ENCODE results near the gene SCN8A.

SCN8A gene

DNA sequence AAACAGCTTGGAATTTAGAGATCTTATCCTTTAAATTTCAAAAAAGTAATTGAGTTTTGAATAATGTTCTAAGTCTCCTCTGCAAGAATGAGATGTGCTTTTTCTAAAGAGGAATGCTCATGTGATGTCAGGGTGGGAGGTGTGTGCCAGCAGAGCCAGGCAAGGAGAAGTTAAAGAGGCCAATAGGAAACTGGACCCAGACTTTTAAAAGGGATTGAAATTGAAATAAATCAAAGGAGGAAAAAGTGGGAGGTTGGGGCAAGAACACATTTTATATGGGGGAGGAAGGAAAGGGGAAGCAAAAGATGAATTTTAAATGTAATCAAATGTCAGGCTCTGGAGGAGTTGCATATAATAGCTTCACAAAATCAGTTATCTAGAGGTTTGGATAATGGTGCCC is 131.4 kb downstream of the SCN8A start:
- DNase-seq = no peak

GRCh38 chr12:51726161-51726560 is 135.1 kb downstream of the SCN8A start:
- no peak for DNase-seq

GRCh38 chr12:51726931-51727330 is 135.9 kb downstream of the SCN8A start:
- no peak for DNase-seq

GRCh38 chr12:51729331-51729730 is 138.3 kb downstream of the SCN8A start:
- no peak for DNase-seq

- DNase-seq = no peak
Measured at GRCh38 chr12:51730745-51731144, 139.7 kb downstream of the SCN8A start.

DNA sequence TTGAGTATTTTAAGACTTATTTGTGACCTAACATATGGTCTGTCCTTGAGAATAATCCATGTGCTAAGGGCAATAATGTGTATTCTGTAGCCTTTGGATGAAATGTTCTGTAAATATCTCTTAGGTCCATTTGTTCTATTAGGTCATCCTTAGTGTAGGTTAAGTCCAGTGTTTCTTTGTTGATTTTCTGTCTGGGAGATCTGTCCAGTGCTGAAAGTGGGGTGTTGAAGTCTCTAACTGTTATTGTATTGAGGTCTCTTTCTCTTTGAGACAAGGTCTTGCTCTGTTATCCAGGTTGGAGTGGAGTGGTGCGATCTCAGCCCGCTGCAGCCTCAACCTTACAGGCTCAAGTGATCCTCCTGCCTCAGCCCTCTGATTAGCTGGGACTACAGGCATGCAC is 149.5 kb downstream of the SCN8A start:
- no peak for DNase-seq

DNA sequence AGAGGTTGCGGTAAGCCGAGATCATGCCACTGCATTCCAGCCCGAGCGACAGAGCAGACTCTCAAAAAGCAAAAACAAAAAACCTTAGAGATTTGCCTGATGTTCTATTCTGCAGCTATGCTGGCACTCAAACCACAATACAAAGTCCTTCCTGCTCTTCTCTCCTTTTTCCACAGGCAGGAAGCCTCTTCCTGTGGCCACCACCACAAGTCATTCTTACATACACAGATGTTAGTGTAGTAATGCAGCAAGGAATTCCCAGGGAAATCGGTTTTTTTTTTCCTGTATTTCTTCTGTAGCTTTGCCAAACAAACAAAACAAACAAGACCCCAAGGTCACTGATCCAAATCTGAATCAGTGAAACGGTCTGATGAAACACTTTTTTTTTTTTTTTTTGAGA is 153.2 kb downstream of the SCN8A start:
- no peak for DNase-seq

DNA sequence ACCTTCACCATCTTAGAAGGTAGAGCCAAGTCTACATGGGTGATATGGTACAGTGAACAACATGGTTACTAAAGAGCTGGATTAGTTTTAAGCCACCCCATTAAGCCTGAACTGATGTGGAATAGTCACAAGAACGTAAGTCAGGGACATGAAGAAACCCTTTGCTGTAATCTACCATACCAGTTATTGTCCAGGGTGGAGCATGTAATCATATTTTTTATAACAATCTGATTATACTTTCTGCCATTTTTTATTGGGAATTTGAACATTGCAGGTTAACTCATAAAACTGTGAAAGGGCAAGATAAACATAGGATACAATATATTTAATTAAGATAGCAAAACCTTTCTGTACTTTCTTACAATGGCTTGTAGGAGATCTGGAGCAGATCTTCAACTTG is 153.9 kb downstream of the SCN8A start:
- DNase-seq = no peak

GRCh38 chr12:51746416-51746815 is 155.4 kb downstream of the SCN8A start:
- DNase-seq = no peak

- no peak for DNase-seq
Measured at GRCh38 chr12:51748235-51748634, 157.2 kb downstream of the SCN8A start.

DNA sequence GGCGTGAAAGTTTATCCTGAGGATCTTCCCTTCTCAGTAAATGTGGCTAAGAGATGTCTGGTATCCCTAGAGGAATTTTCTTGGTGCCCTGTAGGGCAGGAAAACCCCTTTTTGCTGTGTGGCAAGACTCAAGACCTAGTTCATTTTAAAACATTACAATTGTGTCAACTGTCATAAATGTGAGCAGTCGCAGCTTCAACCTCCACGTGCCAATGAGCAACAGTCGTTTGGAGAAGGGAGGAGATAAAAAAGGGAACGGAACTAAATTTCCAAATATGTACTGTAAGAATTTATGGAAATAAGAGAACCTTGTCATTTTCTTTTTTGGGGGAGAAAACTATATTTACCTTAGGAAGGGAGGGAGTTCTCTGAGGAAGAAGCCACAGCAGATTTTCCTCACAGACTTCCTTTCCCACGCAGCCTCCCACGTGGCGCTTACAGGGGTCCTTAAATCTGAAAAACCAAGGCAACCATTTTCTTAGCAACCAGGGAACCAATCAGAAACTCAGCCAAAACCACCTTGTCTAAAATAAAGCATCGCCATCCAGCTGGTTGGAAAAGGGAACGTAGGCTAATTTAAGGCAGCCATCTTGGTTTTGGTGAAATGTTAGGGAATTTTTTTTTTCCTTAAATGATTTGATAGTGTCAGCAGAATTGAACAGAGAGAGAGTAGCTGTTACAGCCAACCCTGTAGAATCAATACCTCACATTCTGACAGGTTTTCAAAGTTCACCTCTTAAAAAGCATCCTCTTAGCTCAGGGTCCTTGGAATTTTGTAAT is 158.4 kb downstream of the SCN8A start:
- no peak for DNase-seq

DNA sequence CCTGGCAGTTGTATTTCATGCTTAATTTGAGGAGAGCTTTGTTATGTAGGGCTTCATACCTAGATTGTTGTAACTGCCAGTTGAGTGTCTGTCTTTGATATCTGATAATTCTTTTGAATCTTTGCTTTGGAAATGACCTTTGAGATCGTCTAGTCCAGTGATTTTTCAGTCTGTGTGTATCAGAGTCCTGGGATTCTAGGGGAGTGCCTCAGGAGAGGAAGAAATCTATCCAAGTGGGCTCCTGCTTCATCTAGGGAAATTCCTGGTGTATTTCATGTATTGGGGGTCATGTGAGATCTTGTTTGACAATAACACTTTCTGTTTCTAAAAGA is 158.9 kb downstream of the SCN8A start:
- no peak for DNase-seq

DNA sequence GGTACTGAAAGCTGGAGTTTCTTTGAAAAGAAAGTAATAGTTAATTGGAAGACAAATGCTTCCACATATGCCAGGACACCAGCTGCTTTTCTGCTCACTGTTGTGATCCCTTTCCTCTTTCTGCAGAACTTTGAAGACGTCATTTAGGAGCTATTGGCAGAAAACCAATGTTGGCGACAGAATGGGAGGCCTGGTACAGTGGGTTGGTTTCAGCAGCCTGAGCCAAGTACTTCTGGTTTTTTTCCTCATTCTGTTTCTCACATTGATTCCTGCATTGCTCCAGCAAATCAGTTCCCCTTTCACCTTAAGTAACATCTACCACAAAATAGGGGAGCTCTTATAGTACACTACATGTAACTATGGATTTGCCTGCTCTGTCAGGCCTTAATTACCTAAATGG is 160.6 kb downstream of the SCN8A start:
- no peak for DNase-seq

DNA sequence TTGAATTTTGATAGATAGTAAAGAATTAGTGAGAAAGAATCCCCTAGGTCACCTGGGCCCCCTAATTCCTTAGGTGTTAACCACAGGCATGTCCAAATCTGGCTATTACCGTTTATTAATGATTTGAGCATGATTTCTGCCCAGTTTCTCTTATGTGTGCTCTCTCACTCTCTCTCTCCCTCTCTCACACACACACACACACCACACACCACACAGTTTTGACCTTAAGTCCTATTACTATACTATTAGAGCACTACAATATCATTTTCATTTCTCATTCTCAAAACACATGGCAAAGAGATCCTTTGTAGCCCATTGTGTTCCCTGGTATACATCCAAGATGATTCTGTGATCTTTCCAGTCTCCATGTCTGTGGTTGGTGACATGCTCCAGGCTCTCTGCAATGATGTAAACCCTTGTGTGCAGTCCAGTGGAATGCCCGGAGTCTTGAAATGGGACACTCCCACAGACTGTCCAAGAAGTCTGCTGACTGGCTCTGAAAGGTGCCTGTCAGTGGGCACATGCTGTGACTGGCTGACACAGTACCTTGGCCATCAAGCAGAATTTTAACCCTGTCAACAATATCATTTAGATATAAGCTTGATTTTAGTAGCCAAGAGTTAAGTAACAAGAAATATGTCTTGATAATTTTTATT is 161.3 kb downstream of the SCN8A start:
- DNase-seq = no peak

GRCh38 chr12:51753980-51754675 is 163.1 kb downstream of the SCN8A start:
- DNase-seq = no peak

DNA sequence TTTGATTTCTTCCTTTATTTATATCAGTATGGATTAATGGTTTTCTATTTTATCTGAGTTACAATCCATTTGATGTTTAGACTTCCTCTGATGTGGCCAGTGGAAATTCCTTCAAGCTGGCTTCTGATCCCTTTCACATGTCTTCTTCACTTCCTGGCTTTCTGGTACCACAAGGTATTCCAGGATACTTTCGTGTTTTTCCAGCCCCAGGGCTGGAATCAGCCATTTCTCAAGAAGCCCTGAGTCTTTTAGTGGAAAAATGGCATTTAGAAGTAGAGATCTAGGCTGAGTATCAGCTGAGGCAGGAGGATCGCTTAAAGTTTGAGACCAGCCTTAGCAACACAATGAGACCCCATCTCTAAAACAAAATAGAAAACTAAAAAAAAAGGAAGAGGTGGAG is 164.2 kb downstream of the SCN8A start:
- no peak for DNase-seq

DNA sequence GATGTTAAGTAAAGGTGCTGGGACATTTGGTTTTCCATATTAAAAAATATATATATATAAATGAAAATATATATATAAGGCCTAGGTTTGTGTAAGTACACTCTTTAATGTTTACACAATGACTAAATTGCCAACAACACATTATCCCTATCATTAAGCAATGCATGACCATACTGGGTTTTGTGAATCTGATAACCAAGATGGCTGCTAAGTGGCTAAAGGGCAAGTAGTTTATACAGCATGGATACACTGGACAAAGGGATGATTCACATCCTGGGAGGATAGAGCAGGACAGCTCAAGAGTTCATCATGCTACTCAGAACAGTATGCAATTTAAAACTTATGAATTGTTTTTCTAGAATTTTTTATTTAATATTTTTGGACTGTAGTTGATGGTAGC is 168.1 kb downstream of the SCN8A start:
- DNase-seq = no peak

DNA sequence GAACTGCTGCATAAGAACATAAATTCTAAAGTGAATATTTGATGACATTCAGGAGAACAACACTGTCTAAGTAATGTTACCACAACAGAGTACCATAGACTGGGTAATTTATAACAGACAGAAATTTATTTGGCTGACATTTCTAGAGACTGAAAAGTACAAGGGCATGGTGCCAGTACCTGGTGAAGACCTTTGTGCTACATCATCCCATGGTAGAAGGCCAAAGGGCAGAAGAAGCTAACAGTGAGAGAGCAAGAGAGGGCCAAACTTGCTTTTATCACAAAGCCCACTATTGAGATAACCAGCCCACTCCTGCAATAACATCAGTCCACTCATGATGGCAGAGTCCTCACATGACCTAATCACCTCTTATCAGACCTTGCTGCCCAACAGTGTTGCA is 168.7 kb downstream of the SCN8A start:
- no peak for DNase-seq

GRCh38 chr12:51760231-51760630 is 169.2 kb downstream of the SCN8A start:
- DNase-seq = no peak

- DNase-seq = no peak
Measured at GRCh38 chr12:51763743-51764142, 172.7 kb downstream of the SCN8A start.

DNA sequence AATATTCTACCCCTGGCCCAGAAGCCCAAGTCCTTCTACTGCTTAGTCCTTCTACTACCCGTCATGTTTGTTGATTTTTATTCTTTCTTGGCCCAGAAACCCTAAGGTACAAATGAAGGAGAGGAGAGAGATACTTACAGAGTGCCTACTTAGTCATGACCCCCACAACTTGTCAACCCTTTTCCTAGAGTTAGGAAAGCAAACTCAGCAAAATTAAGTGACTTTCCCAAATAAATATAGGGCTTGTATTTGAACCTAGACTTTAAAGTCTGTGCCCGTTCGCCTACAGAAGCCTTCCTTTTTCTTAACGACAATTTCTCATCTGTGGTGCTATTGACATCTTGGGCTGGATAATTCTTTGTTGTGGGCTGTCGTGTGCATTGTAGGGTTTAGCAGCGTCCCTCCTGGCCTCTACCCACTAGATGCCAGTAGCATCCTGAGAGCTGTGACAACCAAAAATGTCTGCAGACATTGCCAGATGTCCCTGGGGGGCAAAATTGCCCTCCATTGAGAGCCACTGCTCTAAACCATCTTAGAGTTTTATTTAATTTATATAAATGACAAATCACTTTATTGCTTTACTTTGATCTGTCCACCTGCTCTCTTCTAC is 175.1 kb downstream of the SCN8A start:
- no peak for DNase-seq

- DNase-seq = no peak
Measured at GRCh38 chr12:51771008-51771407, 180.0 kb downstream of the SCN8A start.

DNA sequence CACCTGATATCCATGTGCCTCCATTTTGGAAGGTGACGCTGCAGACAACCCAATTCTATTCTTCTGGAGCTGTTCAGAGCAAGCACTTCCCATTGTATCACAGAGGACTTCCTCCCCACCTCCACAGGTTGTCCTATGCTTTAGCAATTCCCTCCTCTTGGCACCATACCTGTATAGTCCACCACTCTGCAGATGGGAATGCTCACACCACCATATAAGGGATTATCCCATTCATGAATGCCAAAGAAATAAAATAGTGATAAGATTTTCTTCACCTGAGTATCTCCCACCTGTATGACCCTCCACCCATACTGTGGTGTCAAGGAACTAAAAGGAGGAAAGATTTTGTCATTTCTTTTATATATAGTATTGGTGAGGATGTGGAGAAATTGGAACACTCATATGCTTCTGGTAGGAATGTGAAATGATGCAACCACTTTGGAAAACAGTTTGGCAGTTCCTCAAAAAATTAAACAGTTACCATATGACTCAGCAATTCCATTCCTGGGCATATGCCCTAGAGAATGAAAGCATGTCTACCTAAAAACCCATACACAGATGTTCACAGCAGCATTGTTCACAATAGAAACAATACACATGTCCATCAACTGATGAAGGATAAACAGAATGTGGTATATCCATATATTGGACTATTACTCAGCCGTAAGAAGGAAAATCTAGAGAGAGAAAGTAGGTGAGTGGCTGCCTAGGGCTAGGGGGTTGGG is 182.3 kb downstream of the SCN8A start:
- DNase-seq = no peak

Data from effector CD4-positive, alpha-beta T cell (primary cell).